OCI-LY7 (cell line): Measurements from ENCODE around the gene CHMP4A. TPM values are rescaled to one million over a fixed set of nuclear protein-coding genes. Genes with fewer than 3 reads are reported as not detected.

ENCODE experiments used
- BruUV-seq: library from RNA; stranded (reverse); fragments of 400-500 nt; replicated peaks from 2 replicates; lab custom pipeline; 2021; lab: Mats Ljungman, UMichigan
- CTCF ChIA-PET: fragments of 300-600 bp; sonication (Branson Sonifier 250); formaldehyde crosslinking; loops from one replicate; lab custom pipeline; 2022; ENCODE audit warnings: antibody characterized with exemption; ENCODE audit not compliant: unreplicated experiment; lab: Charles Lee
- POLR2A ChIA-PET: fragments of 300-600 bp; sonication (Branson Sonifier 250); formaldehyde crosslinking; loops from one replicate; lab custom pipeline; 2022; ENCODE audit warnings: antibody characterized with exemption; lab: Charles Lee
- DNase-seq: peaks from one replicate; pipeline ENCODE4 v3.0.0-alpha.2; 2015; ENCODE audit warnings: low spot score
- H2AFZ ChIP-seq: fragments of 200-600 bp; sonication (generic), shearing (Covaris generic); 2 replicates; pipeline ENCODE4 v1.6.1; 2014; ENCODE audit warnings: mild to moderate bottlenecking, antibody characterized with exemption, low read length, moderate library complexity
- H3K27ac ChIP-seq: fragments of 200-600 bp; sonication (generic); 2 replicates; pipeline ENCODE4 v1.5.1; 2014; ENCODE audit warnings: mixed run types, low read depth, mild to moderate bottlenecking, moderate library complexity, low read length, inconsistent platforms; ENCODE audit not compliant: poor library complexity, severe bottlenecking
- H3K36me3 ChIP-seq: fragments of 200-600 bp; sonication (generic); 2 replicates; pipeline ENCODE4 v1.6.1; 2014; ENCODE audit warnings: mild to moderate bottlenecking, antibody characterized with exemption, low read length, moderate library complexity, mixed read lengths; ENCODE audit not compliant: insufficient read depth
- H3K4me1 ChIP-seq: fragments of 200-600 bp; sonication (generic); 2 replicates; pipeline ENCODE4 v1.5.1; 2014; ENCODE audit warnings: mild to moderate bottlenecking, low read length; ENCODE audit not compliant: insufficient read depth, poor library complexity, severe bottlenecking
- H3K4me2 ChIP-seq: fragments of 200-600 bp; sonication (generic); 2 replicates; pipeline ENCODE4 v1.6.1; 2014; ENCODE audit warnings: mild to moderate bottlenecking, low read length
- H3K4me3 ChIP-seq: fragments of 200-600 bp; sonication (generic); 2 replicates; pipeline ENCODE4 v1.5.1; 2014; ENCODE audit warnings: mild to moderate bottlenecking, low read depth, low read length; ENCODE audit not compliant: poor library complexity, severe bottlenecking
- H3K79me2 ChIP-seq: fragments of 200-600 bp; sonication (generic); 2 replicates; pipeline ENCODE4 v1.6.1; 2016; ENCODE audit warnings: low read depth, mild to moderate bottlenecking, low read length, moderate library complexity, mixed read lengths; ENCODE audit not compliant: insufficient read depth
- H3K9me2 ChIP-seq: fragments of 200-600 bp; sonication (generic); 2 replicates; pipeline ENCODE4 v1.6.1; 2016; ENCODE audit warnings: mild to moderate bottlenecking, low read length, mixed read lengths; ENCODE audit not compliant: insufficient read depth
- H3K9me3 ChIP-seq: fragments of 200-600 bp; sonication (generic); 2 replicates; pipeline ENCODE4 v1.6.1; 2014; ENCODE audit warnings: mild to moderate bottlenecking, mixed run types, low read length, mixed read lengths
- H4K20me1 ChIP-seq: fragments of 200-600 bp; sonication (generic); 2 replicates; pipeline ENCODE4 v1.6.1; 2014; ENCODE audit warnings: mild to moderate bottlenecking, antibody characterized with exemption, low read length, moderate library complexity, mixed read lengths; ENCODE audit not compliant: insufficient read depth
- EZH2phosphoT487 ChIP-seq: fragments of 200-600 bp; sonication (generic); IDR thresholded peaks from 2 replicates; pipeline ENCODE4 v1.6.1; 2018; ENCODE audit warnings: low read depth, borderline replicate concordance, mild to moderate bottlenecking, mixed run types, antibody characterized with exemption, low read length, moderate library complexity, mixed read lengths
- intact Hi-C: fragments of 100-400 bp; cut with micrococcal nuclease; formaldehyde crosslinking; loops from one replicate; pipeline ENCODE4 v1.10.0; 2022; ENCODE audit not compliant: unreplicated experiment
- total RNA-seq, 2 experiments: library from RNA; depleted of rRNA in 1 of 2; stranded (reverse); fragments of >200 nt in 1 of 2; shearing (Covaris generic) in 1 of 2; gene quantifications; 2 replicates each; pipeline ENCODE4 v1.2.3, GENCODE V29; 2014 to 2022
- TF ChIP-seq, protein P1 (sequence below): fragments of 200-600 bp; sonication (generic); conservative IDR thresholded peaks from 2 replicates; pipeline ENCODE4 v1.5.1; 2014; ENCODE audit warnings: mild to moderate bottlenecking, antibody characterized with exemption, low read length, moderate library complexity, mixed read lengths

CHMP4A gene
- total RNA-seq, 2 experiments from 2014 or later, result 48.5 to 72.9 TPM

DNA sequence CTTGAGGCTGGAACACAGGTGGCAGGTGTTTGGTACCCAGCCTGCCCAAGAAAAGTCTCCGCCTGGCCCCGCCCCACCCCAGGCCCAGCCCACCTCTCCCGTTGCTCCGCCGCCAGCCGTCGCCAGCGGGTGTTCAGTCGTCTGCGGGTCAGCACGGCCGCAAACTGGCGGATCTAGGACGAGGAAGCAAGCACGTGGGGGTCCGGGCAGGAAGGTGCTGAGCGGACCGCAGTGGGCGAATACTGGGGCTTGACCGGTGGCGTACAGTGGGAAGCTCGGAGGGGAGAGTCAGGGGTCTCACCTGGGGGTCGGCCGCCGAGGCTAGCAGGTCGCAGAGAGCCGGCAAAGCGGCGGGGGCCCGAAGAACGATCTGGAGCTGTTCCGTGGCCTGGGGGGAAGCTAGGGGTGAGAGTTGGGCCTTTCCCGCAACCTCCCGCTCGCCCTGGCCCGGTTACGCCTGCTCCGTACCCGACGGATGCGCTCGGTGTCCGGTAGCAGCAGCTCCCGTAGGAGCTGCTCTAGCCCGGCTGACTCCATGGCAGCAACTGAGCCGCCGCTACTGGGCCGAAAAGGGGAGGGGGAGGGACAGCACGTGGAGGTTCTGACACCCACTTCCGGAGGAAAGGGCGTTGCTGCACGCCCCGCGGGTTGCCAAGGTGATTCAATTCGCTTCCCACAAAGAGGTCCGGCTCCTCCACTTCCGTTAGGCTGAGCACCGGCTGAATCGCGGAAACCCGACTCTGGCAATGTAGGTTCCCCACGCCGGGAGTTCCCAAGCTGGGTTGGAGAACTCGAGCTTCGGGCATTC, 24.8 kb downstream of the CHMP4A start, which contains the start of gene IPO4:
Gene IPO4 (minus strand): TSS at position 566 of the 808 bp plus-strand sequence. CDS start 29 bp downstream, at position 537.
- CTCF ChIA-PET, result no interaction called here
- Histone ChIP-seq H3K9me2 (no peaks in the 10 kb centered on the region), H3K36me3 (peaks cover 58% of the 10 kb centered on the region), H3K79me2 (peaks cover 11% of the 10 kb centered on the region; the same call in 1 of the 2 replicates), H3K4me1 (peaks cover 16% of the 10 kb centered on the region), H2AFZ (peak within 1 kb of the TSS; percentile 19; the same call in 1 of the 2 replicates), H3K4me2 (peak within 1 kb of the TSS; percentile 93), H3K27ac (peak within 1 kb of the TSS; percentile 26), H3K9me3 (no peaks in the 10 kb centered on the region), H3K4me3 (peak within 1 kb of the TSS; percentile 85), H4K20me1 (no peaks in the 10 kb centered on the region)
- BruUV-seq, result no TSS peak
- POLR2A ChIA-PET, result interaction anchor here (0.6 to 0.8 kb wide), 2 partner anchors 27 to 41 kb away, joined by 3 read pairs; partner anchors contain the start of genes IRF9 and RNF31
- TF ChIP-seq, protein P1, sequence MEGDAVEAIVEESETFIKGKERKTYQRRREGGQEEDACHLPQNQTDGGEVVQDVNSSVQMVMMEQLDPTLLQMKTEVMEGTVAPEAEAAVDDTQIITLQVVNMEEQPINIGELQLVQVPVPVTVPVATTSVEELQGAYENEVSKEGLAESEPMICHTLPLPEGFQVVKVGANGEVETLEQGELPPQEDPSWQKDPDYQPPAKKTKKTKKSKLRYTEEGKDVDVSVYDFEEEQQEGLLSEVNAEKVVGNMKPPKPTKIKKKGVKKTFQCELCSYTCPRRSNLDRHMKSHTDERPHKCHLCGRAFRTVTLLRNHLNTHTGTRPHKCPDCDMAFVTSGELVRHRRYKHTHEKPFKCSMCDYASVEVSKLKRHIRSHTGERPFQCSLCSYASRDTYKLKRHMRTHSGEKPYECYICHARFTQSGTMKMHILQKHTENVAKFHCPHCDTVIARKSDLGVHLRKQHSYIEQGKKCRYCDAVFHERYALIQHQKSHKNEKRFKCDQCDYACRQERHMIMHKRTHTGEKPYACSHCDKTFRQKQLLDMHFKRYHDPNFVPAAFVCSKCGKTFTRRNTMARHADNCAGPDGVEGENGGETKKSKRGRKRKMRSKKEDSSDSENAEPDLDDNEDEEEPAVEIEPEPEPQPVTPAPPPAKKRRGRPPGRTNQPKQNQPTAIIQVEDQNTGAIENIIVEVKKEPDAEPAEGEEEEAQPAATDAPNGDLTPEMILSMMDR, result no peak
- TF ChIP-seq EZH2phosphoT487, result no peak
- DNase-seq, result peak; percentile 97
- intact Hi-C loops, result loop anchor here (2.0 kb wide), 3 partner anchors 28 to 54 kb away; partner anchors contain the start of genes EMC9, IRF9 and TINF2

DNA sequence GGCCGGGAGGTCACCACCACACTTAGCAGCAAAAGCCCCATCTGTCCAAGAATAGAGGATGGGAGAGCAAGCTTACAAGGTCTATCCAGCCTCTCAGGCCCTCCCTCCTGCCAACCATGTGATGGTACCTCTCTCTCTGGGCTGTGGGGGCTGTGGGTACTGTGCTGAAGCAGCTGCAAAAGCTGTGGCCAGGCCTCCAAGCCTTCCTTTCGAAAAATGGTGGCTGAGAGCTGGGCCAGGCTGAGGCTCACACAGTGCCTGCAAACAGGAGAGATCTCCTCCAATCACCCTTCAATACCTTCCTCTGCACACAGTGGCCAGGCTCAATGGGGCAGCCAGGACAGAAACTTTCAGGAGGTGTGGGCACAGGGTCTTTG, 25.8 kb downstream of the CHMP4A start:
- Histone ChIP-seq H3K4me3 (peak overlapping the region; percentile 85), H3K79me2 (peaks cover 11% of the 10 kb centered on the region; the same call in 1 of the 2 replicates), H2AFZ (no peak overlapping the region), H3K36me3 (peaks cover 61% of the 10 kb centered on the region), H3K4me1 (peaks cover 16% of the 10 kb centered on the region), H3K9me3 (no peaks in the 10 kb centered on the region), H4K20me1 (no peaks in the 10 kb centered on the region), H3K9me2 (no peaks in the 10 kb centered on the region), H3K27ac (no peak overlapping the region), H3K4me2 (peak overlapping the region; percentile 93)
- intact Hi-C loops, result no loop called here
- ChIA-PET CTCF (no interaction called here), POLR2A (no interaction called here)
- BruUV-seq, result no TSS peak
- DNase-seq, result no peak
- TF ChIP-seq, protein P1, result no peak
- TF ChIP-seq EZH2phosphoT487, result no peak
